H1 (cell line): Measurements from ENCODE around the gene LPAR3. TPM values are rescaled to one million over a fixed set of nuclear protein-coding genes. Genes with fewer than 3 reads are reported as not detected.

Experiments used
- GTF2F1 ChIP-seq: IDR thresholded peaks from 2 replicates; pipeline ENCODE4 v1.6.1; 2012; ENCODE audit warnings: low read depth, low read length, improper control_type of control experiment, borderline replicate concordance
- KDM1A ChIP-seq: fragments of 200-600, 300-600 bp; sonication (generic); IDR thresholded peaks from 2 replicates; pipeline ENCODE4 v1.7.1; 2016; ENCODE audit warnings: mild to moderate bottlenecking, low read length, borderline replicate concordance
- SUZ12 ChIP-seq: fragments of 200-600 bp; sonication (generic); IDR thresholded peaks from 2 replicates; pipeline ENCODE4 v1.6.1; 2012; ENCODE audit warnings: mild to moderate bottlenecking, inconsistent platforms, low read length, moderate library complexity, mixed read lengths
- polyA plus RNA-seq, 7 experiments: library from polyadenylated mRNA; depleted of rRNA in 3 of 7; stranded (reverse) in 5 of 7; unstranded in 2 of 7; fragments of >200 nt in 5 of 7; fragments of 200-250 nt in 2 of 7; gene quantifications; 1 replicate in 5 of 7; 2 replicates in 1 of 7; 4 replicates in 1 of 7; pipeline versions ENCODE4 v1.2.1 to v1.2.3, GENCODE V29; 2011 to 2013; ENCODE audit warnings: missing spikeins in 2 of 7, mixed read lengths in 2 of 7
- total RNA-seq: library from RNA; stranded (reverse); fragmentation: NEBNext Ultra II Directional; extraction: Animal tissue kit (Norgen Biotek cat#: 25700); gene quantifications from 2 replicates; pipeline ENCODE4 v1.2.1, GENCODE V29; 2021

Gene LPAR3
- total and polyA plus RNA-seq, 2 of the 8 experiments (the other 6 are each of a cell fraction or from before 2014, with no cell fraction given) = 17.1 to 25.4 TPM

DNA sequence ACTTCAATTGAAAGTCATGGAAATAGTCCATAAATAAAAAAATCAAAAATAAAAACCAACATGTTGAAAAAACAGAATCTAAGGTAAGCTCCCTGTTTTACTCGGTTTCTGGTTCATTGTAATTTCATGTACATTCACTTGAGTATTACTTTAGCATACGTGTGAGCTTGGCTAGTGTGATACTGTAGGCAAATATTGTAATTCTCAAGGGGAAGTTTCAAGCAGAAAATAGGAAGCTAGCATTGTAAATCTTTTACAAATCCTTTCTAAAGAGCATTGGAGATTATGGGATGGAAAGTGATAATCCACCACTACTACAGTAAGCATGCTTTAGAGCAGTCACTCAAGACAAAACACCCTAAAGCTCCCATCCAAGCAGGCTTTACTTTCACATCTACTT lies 3.3 kb upstream of the LPAR3 start (continued):
- TF ChIP-seq SUZ12 (no peak), GTF2F1 (no peak), KDM1A (no peak)
